Measurements from ENCODE around the gene CHRNB4. TPM values are rescaled to one million over a fixed set of nuclear protein-coding genes. Genes with fewer than 3 reads are reported as not detected.
"Not testable (repeated sequence)": the region's sequence is repeated elsewhere in the genome, so short reads cannot be mapped to it uniquely, and the experiment has no call there.

Gene CHRNB4
- total RNA-seq, 1 donor from 2014 or later = not detected

DNA sequence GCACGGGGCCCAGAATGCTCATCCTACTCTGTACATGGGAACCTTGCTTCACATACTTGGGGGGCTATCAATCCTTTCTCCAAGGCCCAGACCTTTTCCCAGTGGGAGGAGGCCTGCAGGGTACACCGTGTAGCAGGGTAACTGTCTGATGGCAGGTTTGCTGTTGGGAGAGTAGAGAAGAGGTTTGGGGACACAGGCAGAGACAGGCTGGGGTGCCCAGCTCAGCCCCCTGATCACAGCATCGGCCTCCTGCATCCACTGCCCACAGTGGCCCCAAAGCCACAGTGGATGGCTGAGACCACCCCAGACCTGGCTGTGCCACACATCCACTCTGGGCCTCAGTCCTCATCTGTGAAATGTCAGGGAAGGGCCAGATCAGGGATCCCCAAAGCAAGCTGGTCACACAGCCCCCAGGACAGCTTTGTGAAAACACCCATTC is 25.8 kb downstream of the CHRNB4 start:
- DNase-seq = no peak

DNA sequence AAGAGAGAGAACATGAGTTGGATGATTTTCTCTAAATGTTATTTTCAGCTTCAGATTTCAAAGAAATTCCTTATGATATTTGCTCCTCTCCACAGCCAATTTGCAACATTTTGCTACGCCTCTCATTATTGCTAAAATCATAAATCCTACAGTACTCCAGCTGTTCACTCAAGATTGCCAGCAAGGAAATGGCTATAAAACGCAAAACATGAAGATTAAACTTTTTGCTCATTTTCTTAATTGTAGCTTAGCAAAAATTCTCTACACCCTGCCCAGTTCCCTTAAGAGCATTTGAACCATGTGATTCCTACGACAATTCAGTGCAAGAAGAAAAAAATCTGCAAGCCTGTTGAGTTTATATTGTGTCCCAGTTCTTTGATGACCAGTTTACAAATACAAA is 27.0 kb downstream of the CHRNB4 start:
- DNase-seq = no peak

DNA sequence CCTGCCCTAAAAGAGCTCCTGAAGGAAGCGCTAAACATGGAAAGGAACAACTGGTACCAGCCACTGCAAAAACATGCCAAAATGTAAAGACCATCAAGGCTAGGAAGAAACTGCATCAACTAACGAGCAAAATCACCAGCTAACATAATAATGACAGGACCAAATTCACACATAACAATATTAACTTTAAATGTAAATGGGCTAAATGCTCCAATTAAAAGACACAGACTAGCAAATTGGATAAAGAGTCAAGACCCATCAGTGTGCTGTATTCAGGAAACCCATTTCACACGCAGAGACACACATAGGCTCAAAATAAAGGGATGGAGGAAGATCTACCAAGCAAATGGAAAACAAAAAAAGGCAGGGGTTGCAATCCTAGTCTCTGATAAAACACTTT is 31.5 kb downstream of the CHRNB4 start:
- not testable (repeated sequence) for DNase-seq

DNA sequence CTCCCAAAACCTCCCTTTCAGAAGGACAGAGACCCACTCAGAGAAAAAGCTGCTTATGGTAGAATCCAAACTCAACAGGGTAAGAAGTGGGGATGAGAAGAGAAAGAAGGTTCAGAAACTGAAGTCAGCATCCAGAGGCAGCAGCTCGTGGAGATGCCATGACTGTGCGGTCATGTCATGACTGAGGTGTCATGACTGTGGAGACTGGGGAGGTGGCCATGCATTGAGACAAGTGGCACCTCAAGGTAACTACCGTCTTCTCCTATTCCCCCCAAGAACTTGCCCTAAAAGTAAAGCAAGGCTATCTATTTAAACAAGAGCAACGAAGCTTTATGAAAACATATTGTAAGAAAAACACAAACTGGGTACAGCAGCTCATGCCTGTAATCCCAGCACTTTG is 35.3 kb downstream of the CHRNB4 start:
- no peak for DNase-seq

DNA sequence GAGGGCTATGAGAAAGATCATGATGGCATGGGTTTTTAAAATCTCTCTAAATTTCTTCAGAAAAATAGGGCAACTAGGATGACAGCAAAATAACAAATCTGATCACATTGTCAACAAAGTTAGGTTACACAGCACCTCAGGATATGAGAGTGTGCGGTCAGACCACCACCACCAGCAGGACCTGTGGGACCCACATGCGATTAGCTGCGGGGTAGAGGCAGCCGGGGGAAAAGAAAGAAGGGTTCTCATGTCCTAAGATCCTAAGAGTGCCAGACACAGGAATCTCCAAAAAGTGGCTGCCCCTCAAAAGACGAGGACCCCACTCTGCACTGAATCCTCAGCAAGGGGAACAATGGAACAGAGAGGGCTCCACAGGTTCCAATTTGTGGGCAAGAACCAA is 35.8 kb downstream of the CHRNB4 start:
- no peak for DNase-seq

- DNase-seq = no peak
Measured at GRCh38 chr15:78604420-78604819, 36.6 kb downstream of the CHRNB4 start.

DNA sequence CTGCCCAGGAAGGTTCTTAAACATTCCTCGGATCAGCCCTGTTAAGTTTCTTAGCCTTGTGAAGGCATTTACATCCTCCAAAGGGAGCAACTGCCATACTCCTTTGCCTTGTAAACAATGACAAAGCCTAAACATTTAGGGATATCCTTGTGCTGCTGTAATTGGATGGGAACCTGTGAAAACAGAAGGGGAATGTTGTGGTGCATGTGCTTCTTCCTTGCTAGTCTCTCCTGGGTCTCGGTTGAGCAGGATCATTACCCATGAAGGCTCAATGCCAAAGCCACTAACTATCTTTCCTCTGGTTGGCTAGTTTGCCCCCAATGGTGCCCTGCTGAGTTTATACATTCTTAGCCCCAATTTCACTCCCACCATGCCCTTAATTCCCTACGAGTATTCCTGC is 37.5 kb downstream of the CHRNB4 start:
- DNase-seq = no peak

DNA sequence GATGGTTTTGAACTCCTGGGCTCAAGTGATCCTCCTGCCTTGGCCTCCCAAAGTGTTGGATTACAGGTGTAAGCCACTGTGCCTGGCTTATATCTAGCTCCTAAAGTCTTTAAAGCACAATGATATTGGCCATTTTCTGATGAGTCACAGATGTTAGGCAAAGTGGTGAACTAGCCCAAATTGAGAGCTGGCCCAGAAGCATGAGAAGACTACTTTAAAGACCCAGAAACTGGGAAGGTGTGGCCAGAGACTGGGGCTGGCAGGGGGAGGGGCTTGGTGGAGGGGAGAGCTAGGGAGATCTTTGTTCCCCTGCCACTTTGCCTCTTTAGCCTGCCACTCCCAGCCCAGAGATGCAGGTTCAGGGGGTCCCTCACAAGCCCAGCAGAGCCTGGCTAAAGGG is 41.8 kb downstream of the CHRNB4 start:
- no peak for DNase-seq

GRCh38 chr15:78598348-78598747 is 42.7 kb downstream of the CHRNB4 start:
- no peak for DNase-seq

- DNase-seq = no peak
Measured at GRCh38 chr15:78597583-78597982, 43.4 kb downstream of the CHRNB4 start.

DNA sequence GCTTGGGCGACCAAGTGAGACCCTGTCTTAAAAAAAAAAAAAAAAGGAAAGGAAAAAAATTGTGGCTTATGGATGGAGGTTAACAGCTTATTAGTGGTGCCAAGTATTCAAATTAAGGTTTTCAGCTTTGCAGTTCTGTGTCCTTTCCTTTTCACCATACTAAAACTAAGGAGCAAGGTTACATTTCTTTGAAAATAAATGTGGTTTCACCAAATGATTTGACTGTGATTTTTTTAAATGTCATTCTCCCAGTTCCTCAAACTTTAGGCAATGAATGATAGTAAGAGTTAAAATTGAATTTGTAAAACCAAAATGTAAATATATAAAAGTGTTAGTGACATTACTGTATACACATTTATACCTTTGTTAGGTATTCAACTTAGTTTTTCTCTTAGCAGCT is 66.1 kb downstream of the CHRNB4 start:
- no peak for DNase-seq

Other genes starting within 250 kb of the CHRNB4 start
- gene IREB2, start 203.0 kb downstream of the CHRNB4 start, total RNA-seq = 26.0 and 48.1 TPM in 2 replicates
- 1.8 and 3.4 TPM in 2 replicates for gene HYKK, start 133.6 kb downstream of the CHRNB4 start, total RNA-seq
- gene PSMA4, start 100.8 kb downstream of the CHRNB4 start, total RNA-seq = 315 and 321 TPM in 2 replicates
- gene CHRNA5, start 75.7 kb downstream of the CHRNB4 start, total RNA-seq = 4.6 and 7.2 TPM in 2 replicates
- not detected in 2 replicates for gene CHRNA3, start 20.2 kb downstream of the CHRNB4 start, total RNA-seq
- gene ADAMTS7, start 170.3 kb upstream of the CHRNB4 start, total RNA-seq = 12.6 and 19.3 TPM in 2 replicates
- 410 and 468 TPM in 2 replicates for gene MORF4L1, start 231.7 kb upstream of the CHRNB4 start, total RNA-seq

All from dermis blood vessel endothelial cell (primary cell).